Effector memory CD4-positive, alpha-beta T cell (primary cell): ENCODE data around the gene ASTN1.

Source experiments
- DNase-seq, 3 donors: peaks; one replicate each; pipeline ENCODE4 v3.0.0-alpha.2; 2020
- H3K27ac ChIP-seq: 2 replicates; pipeline ENCODE4 v1.7.0; 2013; ENCODE audit warnings: mild to moderate bottlenecking, low read length, moderate library complexity; ENCODE audit not compliant: insufficient read depth, poor library complexity, severe bottlenecking
- H3K27me3 ChIP-seq: replicated peaks from 2 replicates; pipeline ENCODE4 v1.7.0; 2013; ENCODE audit warnings: mild to moderate bottlenecking, low read length; ENCODE audit not compliant: insufficient read depth, control insufficient read depth, poor library complexity, severe bottlenecking
- H3K36me3 ChIP-seq: 2 replicates; pipeline ENCODE4 v1.7.0; 2013; ENCODE audit warnings: mild to moderate bottlenecking, low read length, moderate library complexity; ENCODE audit not compliant: control insufficient read depth, insufficient read depth
- H3K4me1 ChIP-seq: 2 replicates; pipeline ENCODE4 v1.7.0; 2013; ENCODE audit warnings: low read length, mild to moderate bottlenecking; ENCODE audit not compliant: control insufficient read depth, insufficient read depth, poor library complexity, severe bottlenecking
- H3K4me3 ChIP-seq: 2 replicates; pipeline ENCODE4 v1.7.0; 2013; ENCODE audit warnings: low read length, low read depth, mild to moderate bottlenecking; ENCODE audit not compliant: insufficient read depth, poor library complexity, severe bottlenecking
- H3K9me3 ChIP-seq: 2 replicates; pipeline ENCODE4 v1.7.0; 2013; ENCODE audit warnings: mild to moderate bottlenecking, low read length, moderate library complexity; ENCODE audit not compliant: control insufficient read depth

The ASTN1 gene

DNA sequence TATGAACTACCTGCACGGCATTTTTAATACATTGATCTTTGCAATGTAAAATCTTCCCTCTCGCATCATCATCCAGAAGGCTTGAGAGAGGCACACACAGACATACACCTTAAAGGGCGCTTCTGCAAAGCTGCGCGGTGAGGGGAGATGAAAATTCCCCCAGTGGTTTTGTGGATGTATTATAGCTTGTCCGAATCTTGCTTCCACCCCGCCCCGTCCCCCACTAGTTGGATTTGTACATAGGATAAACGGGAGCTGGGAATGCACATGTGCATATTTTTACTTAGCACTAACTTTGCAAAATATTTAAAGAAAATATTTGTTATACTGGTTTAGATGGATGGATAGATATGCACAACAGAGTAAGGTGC, 542 bp upstream of the ASTN1 start:
- H3K27ac ChIP-seq, result no peak overlapping the region
- H3K36me3 ChIP-seq, result no peaks in the 10 kb centered on the region
- no peaks in the 10 kb centered on the region for H3K4me1 ChIP-seq
- H3K4me3 ChIP-seq, result no peak overlapping the region
- no peaks in the 10 kb centered on the region for H3K9me3 ChIP-seq
- peaks cover 4% of the 10 kb centered on the region for H3K27me3 ChIP-seq
- no peak for DNase-seq

- H3K36me3 ChIP-seq, result no peaks in the 10 kb centered on the region
- H3K27ac ChIP-seq, result no peak overlapping the region
- H3K9me3 ChIP-seq, result no peaks in the 10 kb centered on the region
- H3K4me1 ChIP-seq, result no peaks in the 10 kb centered on the region
- no peak overlapping the region for H3K4me3 ChIP-seq
- peaks cover 4% of the 10 kb centered on the region for H3K27me3 ChIP-seq
- no peak for DNase-seq
Observed at GRCh38 chr1:177163844-177164379, 600 bp downstream of the ASTN1 start.

DNA sequence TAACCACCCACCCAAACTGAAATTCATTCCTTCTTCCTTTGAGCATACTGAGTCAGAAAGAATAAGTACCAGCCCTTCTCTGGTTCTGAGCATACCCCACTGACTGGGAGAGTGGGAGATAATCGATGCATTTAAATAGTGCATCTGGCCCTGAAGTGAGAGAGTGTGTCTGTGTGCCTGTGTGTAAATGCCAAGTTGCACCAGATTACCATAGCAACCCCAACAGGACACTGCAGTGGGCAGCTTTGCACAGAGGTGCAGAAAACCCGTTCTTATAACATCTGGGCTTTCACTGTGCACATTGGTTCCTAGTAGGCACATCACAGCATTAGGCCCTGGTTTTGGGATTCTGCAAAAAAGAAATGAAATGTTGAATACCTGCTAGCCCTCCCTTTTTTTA, 2.3 kb downstream of the ASTN1 start:
- H3K4me1 ChIP-seq, result no peaks in the 10 kb centered on the region
- H3K4me3 ChIP-seq, result no peak overlapping the region
- peaks cover 4% of the 10 kb centered on the region for H3K27me3 ChIP-seq
- no peaks in the 10 kb centered on the region for H3K9me3 ChIP-seq
- no peak for DNase-seq
- no peak overlapping the region for H3K27ac ChIP-seq
- H3K36me3 ChIP-seq, result no peaks in the 10 kb centered on the region

GRCh38 chr1:177146499-177146898, 18.0 kb downstream of the ASTN1 start:
- Histone ChIP-seq H3K4me1 (no peaks in the 10 kb centered on the region), H3K36me3 (no peaks in the 10 kb centered on the region), H3K4me3 (no peak overlapping the region), H3K27ac (no peak overlapping the region), H3K9me3 (no peaks in the 10 kb centered on the region), H3K27me3 (no peaks in the 10 kb centered on the region)
- DNase-seq, result no peak

DNA sequence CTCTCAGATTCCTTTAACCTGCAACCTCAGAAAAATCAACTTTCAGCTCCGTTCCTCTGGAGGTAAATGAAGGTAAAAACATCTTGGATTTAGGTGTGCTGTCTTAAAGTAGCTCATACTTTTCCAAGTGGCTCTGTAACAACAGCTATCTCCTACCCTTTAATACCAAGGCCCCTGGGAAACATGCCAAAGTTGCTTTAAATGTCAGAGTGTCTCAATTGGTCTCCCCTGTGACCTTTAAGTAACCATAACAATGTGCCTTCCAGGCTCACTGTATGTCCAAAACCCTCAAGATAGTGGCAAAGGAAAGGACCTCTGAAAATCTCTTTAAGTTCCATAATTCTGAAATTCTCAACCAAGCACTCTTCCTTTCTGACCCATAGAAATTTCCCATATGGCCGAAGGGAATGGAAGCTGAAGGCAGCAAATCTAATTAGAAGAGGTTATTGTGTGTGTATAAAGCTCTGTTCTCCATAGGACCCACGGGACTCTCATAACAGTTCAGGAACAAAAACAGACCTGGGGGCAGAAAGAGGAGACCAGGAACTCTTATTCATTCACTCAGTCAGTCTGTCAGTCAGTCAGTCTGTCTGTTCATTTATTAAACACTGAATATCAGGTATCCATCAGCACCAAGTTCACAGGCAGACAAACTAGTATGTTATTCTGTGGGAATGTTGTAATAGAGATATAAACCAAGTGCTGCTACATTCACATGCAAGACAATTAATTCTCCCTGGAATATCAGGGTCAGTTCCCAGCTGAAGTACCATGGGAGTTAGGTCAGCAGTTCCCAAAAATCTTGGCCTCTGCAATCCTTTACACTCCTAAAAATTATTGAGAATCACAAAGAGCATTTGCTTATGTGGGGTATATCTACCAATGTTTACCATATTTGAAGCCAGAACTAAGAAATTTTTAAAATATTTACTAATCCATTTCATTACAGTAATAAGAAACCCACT, 19.1 kb downstream of the ASTN1 start:
- no peaks in the 10 kb centered on the region for H3K36me3 ChIP-seq
- no peak for DNase-seq
- H3K27me3 ChIP-seq, result no peaks in the 10 kb centered on the region
- no peaks in the 10 kb centered on the region for H3K9me3 ChIP-seq
- H3K4me1 ChIP-seq, result no peaks in the 10 kb centered on the region
- no peak overlapping the region for H3K27ac ChIP-seq
- no peak overlapping the region for H3K4me3 ChIP-seq

DNA sequence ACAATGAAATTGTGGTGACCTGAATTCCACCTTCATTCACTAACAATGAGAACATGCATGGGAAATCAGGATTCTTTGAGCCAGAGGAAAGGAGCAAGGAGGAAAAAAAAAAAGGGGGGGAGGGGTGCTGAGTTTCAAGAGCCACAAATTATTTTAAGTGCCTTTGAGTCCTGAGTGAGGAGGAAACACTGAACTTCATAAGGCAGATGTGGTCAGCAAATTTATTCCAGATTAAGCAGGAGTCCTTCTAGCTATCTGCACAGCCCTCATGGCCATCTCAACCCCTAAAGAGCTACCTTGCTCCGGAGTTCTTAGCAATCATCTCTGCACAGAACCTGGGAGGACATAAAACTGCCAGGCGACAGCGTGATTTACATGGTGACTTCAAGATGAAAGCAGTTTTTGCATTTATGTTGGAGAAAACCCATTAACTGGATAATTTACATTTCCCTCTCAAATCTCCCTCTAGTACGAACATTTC, 21.7 kb downstream of the ASTN1 start:
- Histone ChIP-seq H3K36me3 (no peaks in the 10 kb centered on the region), H3K4me3 (no peak overlapping the region), H3K9me3 (no peaks in the 10 kb centered on the region)

DNA sequence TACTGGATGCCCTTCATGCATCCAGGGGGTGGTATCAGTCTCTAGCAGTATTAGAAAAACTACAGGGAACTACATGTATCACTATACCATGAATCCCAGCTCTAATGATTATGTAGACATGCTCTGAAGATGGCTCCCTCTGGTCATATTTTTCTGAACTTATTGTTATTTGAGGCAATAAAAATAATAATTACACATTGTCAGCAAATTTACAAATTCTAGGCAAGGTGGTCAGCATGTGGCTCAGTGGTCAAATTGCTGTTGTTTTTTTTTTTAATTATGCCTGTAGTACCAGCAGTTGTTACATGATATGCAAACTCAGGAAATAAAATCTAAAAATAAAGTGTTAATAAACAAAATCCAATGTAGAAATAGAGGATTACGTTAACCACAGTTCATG, 22.5 kb downstream of the ASTN1 start:
- Histone ChIP-seq H3K9me3 (no peaks in the 10 kb centered on the region), H3K4me3 (no peak overlapping the region), H3K4me1 (no peaks in the 10 kb centered on the region), H3K27ac (no peak overlapping the region), H3K27me3 (no peaks in the 10 kb centered on the region), H3K36me3 (no peaks in the 10 kb centered on the region)
- DNase-seq, result no peak

More for the DNA sequence above, 21.7 kb downstream of the ASTN1 start:
- Histone ChIP-seq H3K27ac (no peak overlapping the region), H3K4me1 (no peaks in the 10 kb centered on the region), H3K27me3 (no peaks in the 10 kb centered on the region)
- DNase-seq, result no peak

- DNase-seq, result no peak
- H3K27ac ChIP-seq, result no peak overlapping the region
Observed at GRCh38 chr1:177138347-177138746, 26.2 kb downstream of the ASTN1 start.

DNA sequence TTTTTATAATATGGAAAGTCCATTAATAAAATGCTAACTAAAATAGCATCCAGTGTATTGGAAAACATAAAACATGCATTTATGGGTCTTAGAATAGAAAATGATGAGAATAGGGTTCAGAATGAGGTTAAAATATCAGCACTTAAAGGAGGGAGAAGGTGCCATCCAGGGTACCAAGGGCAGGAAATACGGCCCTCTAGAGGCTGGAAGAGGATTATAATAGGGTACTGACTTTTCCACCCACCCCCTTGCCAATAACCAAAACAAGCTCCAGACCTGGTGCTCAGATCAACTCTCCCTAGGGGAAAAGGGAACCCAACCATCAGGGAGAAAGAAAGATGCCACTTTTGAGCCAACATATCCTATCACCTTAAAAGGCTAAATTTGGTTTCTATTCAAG, 26.7 kb downstream of the ASTN1 start:
- H3K27ac ChIP-seq, result no peak overlapping the region
- H3K4me3 ChIP-seq, result no peak overlapping the region
- H3K27me3 ChIP-seq, result no peaks in the 10 kb centered on the region
- no peaks in the 10 kb centered on the region for H3K9me3 ChIP-seq
- no peaks in the 10 kb centered on the region for H3K4me1 ChIP-seq
- no peaks in the 10 kb centered on the region for H3K36me3 ChIP-seq
- DNase-seq, result no peak

More at GRCh38 chr1:177138347-177138746, 26.2 kb downstream of the ASTN1 start:
- H3K9me3 ChIP-seq, result no peaks in the 10 kb centered on the region
- H3K4me3 ChIP-seq, result no peak overlapping the region
- H3K27me3 ChIP-seq, result no peaks in the 10 kb centered on the region
- no peaks in the 10 kb centered on the region for H3K36me3 ChIP-seq
- H3K4me1 ChIP-seq, result no peaks in the 10 kb centered on the region

GRCh38 chr1:177135250-177135649, 29.3 kb downstream of the ASTN1 start:
- no peaks in the 10 kb centered on the region for H3K9me3 ChIP-seq
- H3K27ac ChIP-seq, result no peak overlapping the region
- H3K36me3 ChIP-seq, result no peaks in the 10 kb centered on the region
- H3K4me1 ChIP-seq, result no peaks in the 10 kb centered on the region
- no peak for DNase-seq
- no peak overlapping the region for H3K4me3 ChIP-seq
- H3K27me3 ChIP-seq, result no peaks in the 10 kb centered on the region
